Keratinocyte (primary cell): ENCODE data around the gene C6orf62.

Experiments
- EZH2 ChIP-seq: IDR thresholded peaks from one replicate; pipeline ENCODE4 v1.6.1; 2012; ENCODE audit warnings: inconsistent platforms, mild to moderate bottlenecking, low read length, moderate library complexity
- TF ChIP-seq, protein P1 (sequence below), 3 experiments: IDR thresholded peaks in 1 of 3; conservative IDR thresholded peaks in 1 of 3; optimal IDR thresholded peaks in 1 of 3; 2 replicates in 2 of 3; 3 replicates in 1 of 3; pipeline versions ENCODE3 to v1.5.1; 2011; ENCODE audit warnings: low read length in 3 of 3, mild to moderate bottlenecking in 3 of 3, moderate library complexity in 2 of 3, control low read depth in 1 of 3, inconsistent platforms in 1 of 3; ENCODE audit not compliant: insufficient read depth in 2 of 3; ENCODE audit errors: extremely low read depth in 1 of 3

DNA sequence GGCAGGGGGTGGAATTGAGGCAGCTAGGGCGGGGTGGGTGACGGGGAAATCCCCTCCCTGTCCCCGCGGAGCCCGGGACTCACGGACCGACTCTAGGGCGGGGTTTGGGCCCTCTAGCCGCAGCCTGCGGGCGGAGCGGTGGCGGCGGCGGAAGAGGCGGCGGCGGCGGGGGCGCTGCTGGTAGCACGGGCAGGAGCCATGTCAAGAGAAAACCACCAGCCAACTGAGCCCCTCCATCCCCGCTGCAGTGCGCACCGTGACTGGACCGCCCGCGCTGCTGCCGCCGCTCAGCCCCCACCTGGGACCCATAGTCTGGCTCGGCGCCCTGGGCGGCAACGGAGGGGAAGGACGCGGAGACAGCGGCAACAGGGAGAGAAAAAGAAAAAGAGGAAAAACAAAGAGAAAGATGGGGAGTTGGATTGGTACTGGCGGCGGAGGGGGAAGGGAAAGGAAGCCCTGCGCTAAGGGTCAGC, 1.2 kb upstream of the C6orf62 start:
- TF ChIP-seq, protein P1, sequence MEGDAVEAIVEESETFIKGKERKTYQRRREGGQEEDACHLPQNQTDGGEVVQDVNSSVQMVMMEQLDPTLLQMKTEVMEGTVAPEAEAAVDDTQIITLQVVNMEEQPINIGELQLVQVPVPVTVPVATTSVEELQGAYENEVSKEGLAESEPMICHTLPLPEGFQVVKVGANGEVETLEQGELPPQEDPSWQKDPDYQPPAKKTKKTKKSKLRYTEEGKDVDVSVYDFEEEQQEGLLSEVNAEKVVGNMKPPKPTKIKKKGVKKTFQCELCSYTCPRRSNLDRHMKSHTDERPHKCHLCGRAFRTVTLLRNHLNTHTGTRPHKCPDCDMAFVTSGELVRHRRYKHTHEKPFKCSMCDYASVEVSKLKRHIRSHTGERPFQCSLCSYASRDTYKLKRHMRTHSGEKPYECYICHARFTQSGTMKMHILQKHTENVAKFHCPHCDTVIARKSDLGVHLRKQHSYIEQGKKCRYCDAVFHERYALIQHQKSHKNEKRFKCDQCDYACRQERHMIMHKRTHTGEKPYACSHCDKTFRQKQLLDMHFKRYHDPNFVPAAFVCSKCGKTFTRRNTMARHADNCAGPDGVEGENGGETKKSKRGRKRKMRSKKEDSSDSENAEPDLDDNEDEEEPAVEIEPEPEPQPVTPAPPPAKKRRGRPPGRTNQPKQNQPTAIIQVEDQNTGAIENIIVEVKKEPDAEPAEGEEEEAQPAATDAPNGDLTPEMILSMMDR (optimal IDR thresholded peaks at IDR 0.05 in 1 of 3, IDR thresholded peaks at IDR 0.05 in 1 of 3, conservative IDR thresholded peaks at IDR 0.05 in 1 of 3; ENCODE audit: extremely low read depth in 1 of 3, insufficient read depth in 2 of 3, low read length in 3 of 3): no peak
- TF ChIP-seq EZH2: no peak
